ENCODE measurements around the gene TLK2.

DNA sequence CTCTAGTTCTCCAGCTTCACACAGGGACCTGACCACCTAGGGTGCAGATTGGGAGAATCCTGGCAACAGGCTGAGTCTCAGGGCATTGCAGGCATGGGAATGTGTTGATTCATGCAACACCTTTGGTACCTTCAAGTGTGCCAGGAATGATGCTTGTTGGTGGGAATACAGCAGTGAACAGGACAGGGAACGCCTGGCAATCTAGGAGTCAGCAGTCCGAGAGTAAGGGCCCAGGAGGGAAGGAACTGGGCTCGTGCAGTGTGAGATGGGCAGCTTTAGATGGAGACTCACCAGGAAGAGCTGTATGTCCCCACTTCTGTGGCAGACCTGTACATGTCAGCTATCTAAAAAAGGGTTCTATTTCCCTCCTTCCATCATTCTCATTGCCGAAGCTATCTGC is 136.9 kb downstream of the TLK2 start:
- TF ChIP-seq, protein P1, sequence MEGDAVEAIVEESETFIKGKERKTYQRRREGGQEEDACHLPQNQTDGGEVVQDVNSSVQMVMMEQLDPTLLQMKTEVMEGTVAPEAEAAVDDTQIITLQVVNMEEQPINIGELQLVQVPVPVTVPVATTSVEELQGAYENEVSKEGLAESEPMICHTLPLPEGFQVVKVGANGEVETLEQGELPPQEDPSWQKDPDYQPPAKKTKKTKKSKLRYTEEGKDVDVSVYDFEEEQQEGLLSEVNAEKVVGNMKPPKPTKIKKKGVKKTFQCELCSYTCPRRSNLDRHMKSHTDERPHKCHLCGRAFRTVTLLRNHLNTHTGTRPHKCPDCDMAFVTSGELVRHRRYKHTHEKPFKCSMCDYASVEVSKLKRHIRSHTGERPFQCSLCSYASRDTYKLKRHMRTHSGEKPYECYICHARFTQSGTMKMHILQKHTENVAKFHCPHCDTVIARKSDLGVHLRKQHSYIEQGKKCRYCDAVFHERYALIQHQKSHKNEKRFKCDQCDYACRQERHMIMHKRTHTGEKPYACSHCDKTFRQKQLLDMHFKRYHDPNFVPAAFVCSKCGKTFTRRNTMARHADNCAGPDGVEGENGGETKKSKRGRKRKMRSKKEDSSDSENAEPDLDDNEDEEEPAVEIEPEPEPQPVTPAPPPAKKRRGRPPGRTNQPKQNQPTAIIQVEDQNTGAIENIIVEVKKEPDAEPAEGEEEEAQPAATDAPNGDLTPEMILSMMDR (IDR thresholded peaks at IDR 0.05): no peak
- no peak for TF ChIP-seq POLR2A (IDR thresholded peaks at IDR 0.05)
